Osteocyte (in vitro differentiated cells): Measurements from ENCODE around the gene SF3B3. TPM values are rescaled to one million over a fixed set of nuclear protein-coding genes. Genes with fewer than 3 reads are reported as not detected.
A peak's percentile ranks its signal among the peaks of the same experiment; 100 is the strongest.
"Not testable (repeated sequence)": the region's sequence is repeated elsewhere in the genome, so short reads cannot be mapped to it uniquely, and the experiment has no call there.

ENCODE experiments used
- DNase-seq: peaks from one replicate; pipeline ENCODE4 v3.0.0; 2021; ENCODE audit warnings: mixed read lengths; ENCODE audit not compliant: unreplicated experiment; ENCODE audit errors: extremely low spot score
- H3K27ac Mint-ChIP-seq: one replicate; pipeline ENCODE4 v1.8.0; 2021; ENCODE audit warnings: mild to moderate bottlenecking, mixed read lengths; ENCODE audit not compliant: unreplicated experiment
- H3K27me3 Mint-ChIP-seq: one replicate; pipeline ENCODE4 v1.8.0; 2021; ENCODE audit warnings: mixed read lengths; ENCODE audit not compliant: unreplicated experiment
- H3K36me3 Mint-ChIP-seq: one replicate; pipeline ENCODE4 v1.8.0; 2021; ENCODE audit warnings: mixed read lengths; ENCODE audit not compliant: unreplicated experiment
- H3K4me1 Mint-ChIP-seq: one replicate; pipeline ENCODE4 v1.8.0; 2021; ENCODE audit warnings: mixed read lengths; ENCODE audit not compliant: unreplicated experiment
- H3K4me3 Mint-ChIP-seq: one replicate; pipeline ENCODE4 v1.8.0; 2021; ENCODE audit warnings: mild to moderate bottlenecking, moderate library complexity, mixed read lengths; ENCODE audit not compliant: unreplicated experiment
- H3K9me3 Mint-ChIP-seq: one replicate; pipeline ENCODE4 v1.8.0; 2021; ENCODE audit warnings: mixed read lengths; ENCODE audit not compliant: unreplicated experiment
- total RNA-seq: library from RNA; stranded (reverse); gene quantifications from 2 replicates; pipeline ENCODE4 v1.2.1, GENCODE V29; 2021
- TF ChIP-seq, protein P1 (sequence below): fragments of 200-600 bp; sonication (generic); IDR thresholded peaks from 2 replicates; pipeline ENCODE4 v1.5.0; 2021; ENCODE audit warnings: antibody characterized with exemption, mild to moderate bottlenecking, moderate library complexity

The SF3B3 gene
- total RNA-seq, 1 donor from 2014 or later, result 307 TPM

DNA sequence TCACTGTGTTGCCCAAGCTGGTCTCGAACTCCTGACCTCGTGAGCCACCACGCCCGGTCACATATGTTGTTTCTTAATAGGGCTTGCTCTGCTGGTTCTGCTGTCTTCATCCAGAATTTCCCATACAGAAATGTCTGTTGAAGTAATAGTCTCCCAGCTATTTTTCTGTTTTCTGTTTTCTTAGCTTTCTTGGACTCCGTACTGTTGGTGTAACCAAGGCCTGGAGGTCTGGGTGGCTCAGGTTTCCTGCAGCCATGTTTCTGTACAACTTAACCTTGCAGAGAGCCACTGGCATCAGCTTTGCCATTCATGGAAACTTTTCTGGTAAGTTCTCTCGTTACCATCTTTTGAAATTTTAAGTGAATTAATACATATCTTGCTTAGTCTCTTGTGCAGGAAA, 2.8 kb downstream of the SF3B3 start:
- Mint-ChIP-seq H3K27me3 (no peaks in the 10 kb centered on the region), H3K4me3 (peak overlapping the region; percentile 62), H3K36me3 (peaks cover 32% of the 10 kb centered on the region), H3K27ac (peak overlapping the region; percentile 28), H3K9me3 (no peaks in the 10 kb centered on the region), H3K4me1 (peaks cover 48% of the 10 kb centered on the region)
- TF ChIP-seq, protein P1, sequence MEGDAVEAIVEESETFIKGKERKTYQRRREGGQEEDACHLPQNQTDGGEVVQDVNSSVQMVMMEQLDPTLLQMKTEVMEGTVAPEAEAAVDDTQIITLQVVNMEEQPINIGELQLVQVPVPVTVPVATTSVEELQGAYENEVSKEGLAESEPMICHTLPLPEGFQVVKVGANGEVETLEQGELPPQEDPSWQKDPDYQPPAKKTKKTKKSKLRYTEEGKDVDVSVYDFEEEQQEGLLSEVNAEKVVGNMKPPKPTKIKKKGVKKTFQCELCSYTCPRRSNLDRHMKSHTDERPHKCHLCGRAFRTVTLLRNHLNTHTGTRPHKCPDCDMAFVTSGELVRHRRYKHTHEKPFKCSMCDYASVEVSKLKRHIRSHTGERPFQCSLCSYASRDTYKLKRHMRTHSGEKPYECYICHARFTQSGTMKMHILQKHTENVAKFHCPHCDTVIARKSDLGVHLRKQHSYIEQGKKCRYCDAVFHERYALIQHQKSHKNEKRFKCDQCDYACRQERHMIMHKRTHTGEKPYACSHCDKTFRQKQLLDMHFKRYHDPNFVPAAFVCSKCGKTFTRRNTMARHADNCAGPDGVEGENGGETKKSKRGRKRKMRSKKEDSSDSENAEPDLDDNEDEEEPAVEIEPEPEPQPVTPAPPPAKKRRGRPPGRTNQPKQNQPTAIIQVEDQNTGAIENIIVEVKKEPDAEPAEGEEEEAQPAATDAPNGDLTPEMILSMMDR, result no peak
- no peak for DNase-seq

DNA sequence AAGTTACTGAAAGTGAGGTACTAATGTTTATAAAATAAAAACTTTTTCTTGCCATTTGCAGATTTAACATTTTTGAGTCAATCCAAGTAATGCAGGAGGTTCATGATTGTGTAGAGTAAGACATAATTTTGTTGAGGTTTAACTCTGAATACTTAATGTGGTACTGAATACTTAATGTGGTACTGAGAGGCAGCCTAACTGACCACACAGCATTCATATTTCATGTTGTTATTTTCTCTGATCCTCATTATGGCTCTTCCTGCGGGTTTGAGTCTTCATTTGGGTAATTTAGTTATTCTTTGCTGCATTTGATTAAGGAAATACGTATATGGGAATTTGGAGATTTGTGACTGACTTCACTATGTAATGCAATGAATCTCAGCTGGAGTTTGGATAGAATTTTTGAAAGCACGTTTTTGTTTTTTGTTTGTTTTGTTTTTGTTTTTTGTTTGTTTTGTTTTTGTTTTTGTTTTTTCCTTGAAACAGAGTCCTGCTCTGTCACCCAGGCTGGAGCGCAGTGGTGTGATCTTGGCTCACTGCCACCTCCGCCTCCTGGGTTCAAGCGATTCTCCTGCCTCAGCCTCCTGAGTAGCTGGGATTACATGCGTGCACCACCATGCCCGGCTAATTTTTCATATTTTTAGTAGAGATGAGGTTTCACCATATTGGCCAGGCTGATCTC, 3.8 kb downstream of the SF3B3 start:
- peaks cover 38% of the 10 kb centered on the region for H3K36me3 Mint-ChIP-seq
- peak overlapping the region; percentile 62 for H3K4me3 Mint-ChIP-seq
- DNase-seq, result no peak
- peaks cover 43% of the 10 kb centered on the region for H3K4me1 Mint-ChIP-seq
- H3K27me3 Mint-ChIP-seq, result no peaks in the 10 kb centered on the region
- no peaks in the 10 kb centered on the region for H3K9me3 Mint-ChIP-seq
- TF ChIP-seq, protein P1, result no peak
- peak overlapping the region; percentile 28 for H3K27ac Mint-ChIP-seq

DNA sequence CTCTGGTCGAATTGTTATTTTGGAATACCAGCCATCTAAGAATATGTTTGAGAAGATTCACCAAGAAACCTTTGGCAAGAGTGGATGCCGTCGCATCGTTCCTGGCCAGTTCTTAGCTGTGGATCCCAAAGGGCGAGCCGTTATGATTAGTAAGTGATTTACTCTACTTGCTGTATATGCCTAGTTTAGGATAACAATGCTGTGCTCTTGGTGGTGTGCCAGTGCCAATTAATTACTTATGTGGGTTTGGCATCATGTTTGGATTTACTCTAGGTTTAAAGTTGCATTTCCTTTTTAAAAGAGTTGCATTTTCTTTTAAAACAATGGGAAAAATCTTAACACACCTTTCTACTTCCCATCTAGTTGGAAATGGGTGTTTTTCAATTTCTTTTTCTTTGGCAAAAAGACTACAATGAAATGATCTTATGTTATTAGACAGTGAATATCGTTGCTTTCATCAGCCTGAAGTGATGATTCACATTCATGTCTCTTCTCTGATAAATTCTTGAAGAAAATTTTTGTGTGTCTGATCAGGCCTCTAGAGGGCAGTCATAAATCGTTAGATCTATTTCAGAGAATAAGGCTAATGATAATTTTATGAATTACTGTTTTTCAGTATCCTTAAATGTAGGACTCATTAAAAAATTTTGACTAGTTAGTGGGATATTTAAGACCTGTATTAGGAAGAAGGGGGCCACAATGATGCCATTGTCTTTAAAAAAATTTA, 5.6 kb downstream of the SF3B3 start:
- Mint-ChIP-seq H3K9me3 (no peaks in the 10 kb centered on the region), H3K4me1 (peaks cover 34% of the 10 kb centered on the region), H3K36me3 (peaks cover 54% of the 10 kb centered on the region), H3K4me3 (peak overlapping the region; percentile 8), H3K27me3 (no peaks in the 10 kb centered on the region), H3K27ac (peak overlapping the region; percentile 77)
- no peak for DNase-seq
- TF ChIP-seq, protein P1, result peak; percentile 72

DNA sequence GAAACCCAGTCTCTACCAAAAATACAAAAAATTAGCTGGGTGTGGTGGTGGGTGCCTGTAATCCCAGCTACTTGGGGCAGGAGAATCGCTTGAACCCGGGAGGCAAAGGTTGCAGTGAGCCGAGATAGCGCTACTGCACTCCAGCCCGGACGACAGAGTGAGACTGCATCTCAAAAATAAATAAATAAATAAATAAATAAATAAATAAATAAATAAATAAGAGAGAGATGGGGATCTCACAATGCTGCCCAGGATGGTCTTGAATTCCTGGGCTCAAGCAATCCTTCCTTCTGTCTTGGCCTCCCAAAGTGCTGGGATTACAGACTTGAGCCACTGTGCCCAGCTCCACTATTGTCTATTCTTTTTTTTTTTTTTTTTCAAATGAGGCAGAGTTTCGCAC, 6.3 kb downstream of the SF3B3 start:
- DNase-seq, H3K27ac Mint-ChIP-seq: not testable (repeated sequence)
- H3K36me3 Mint-ChIP-seq, result peaks cover 58% of the 10 kb centered on the region

DNA sequence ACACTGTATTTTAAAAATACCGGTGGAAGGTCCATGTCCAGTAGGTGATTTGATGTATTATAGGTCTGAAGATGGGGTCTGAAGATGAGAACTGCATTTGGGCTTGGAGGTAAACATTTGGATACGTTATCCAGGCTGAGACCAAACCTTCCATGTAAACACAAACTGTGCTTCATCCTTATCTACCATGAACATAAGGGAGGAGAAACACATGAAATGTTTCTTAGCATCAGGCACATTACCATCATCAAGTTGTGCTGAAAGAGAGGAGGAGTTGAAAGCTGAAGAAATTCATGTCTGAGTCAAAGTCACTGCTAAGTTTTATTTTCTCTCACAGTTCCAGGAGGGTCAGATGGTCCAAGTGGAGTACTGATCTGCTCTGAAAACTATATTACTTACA, 11.4 kb downstream of the SF3B3 start:
- Mint-ChIP-seq H3K36me3 (peaks cover 66% of the 10 kb centered on the region), H3K4me1 (no peaks in the 10 kb centered on the region)

More for the DNA sequence above, 6.3 kb downstream of the SF3B3 start:
- H3K4me3 Mint-ChIP-seq, H3K9me3 Mint-ChIP-seq, H3K27me3 Mint-ChIP-seq: not testable (repeated sequence)
- peaks cover 34% of the 10 kb centered on the region for H3K4me1 Mint-ChIP-seq

More for the DNA sequence above, 11.4 kb downstream of the SF3B3 start:
- TF ChIP-seq, protein P1, result no peak
- Mint-ChIP-seq H3K4me3 (no peak overlapping the region), H3K9me3 (no peaks in the 10 kb centered on the region), H3K27ac (no peak overlapping the region), H3K27me3 (no peaks in the 10 kb centered on the region)
- no peak for DNase-seq
